ENCODE data around the gene RASA2. TPM values are rescaled to one million over a fixed set of nuclear protein-coding genes. Genes with fewer than 3 reads are reported as not detected.

The RASA2 gene
- total RNA-seq, 1 donor from 2014 or later = 21.5 TPM

DNA sequence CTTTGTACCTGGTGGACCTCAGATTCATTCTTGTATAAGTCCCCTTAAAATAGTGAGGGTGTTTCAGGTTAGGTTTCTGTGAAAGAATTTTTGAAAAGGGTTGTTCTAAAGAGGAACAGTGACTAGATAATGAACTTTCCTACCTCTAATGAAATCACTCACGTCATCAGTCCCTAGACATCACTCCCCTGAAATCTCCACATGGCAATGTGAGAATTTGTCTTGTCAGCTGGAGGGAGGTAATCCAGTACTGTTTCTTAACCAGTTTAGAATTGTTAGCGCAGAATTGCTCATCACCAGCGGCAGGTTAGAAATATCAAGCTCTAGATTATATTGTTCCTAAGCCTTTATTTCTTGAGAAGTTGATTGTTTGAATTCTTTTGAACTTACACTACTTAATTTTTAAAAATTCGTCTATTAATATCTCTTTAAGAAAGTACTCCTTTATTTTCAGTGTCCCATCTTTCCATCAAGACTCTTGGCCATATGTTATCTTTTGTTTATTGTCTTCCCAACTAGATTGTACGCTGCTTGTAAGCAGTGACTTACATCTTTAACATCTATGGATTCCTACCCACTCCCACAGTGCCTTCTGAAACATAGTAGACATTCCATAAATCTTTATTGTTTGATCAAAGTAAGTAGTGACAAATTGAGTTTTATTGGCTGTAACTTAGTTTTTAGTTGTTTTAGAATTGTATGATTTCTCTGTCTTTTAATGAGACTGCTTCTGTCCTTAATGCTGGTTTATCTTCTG lies 52.8 kb downstream of the RASA2 start:
- peak overlapping the region; percentile 12 for H3K27ac Mint-ChIP-seq
- no peak for DNase-seq (ENCODE audit: low spot score, unreplicated experiment)
- peaks cover 39% of the 10 kb centered on the region for H3K36me3 Mint-ChIP-seq (ENCODE audit: insufficient read depth)
- no peak overlapping the region for H3K4me3 Mint-ChIP-seq (ENCODE audit: low read depth)
- H3K9me3 Mint-ChIP-seq (ENCODE audit: low read depth) = peaks cover 14% of the 10 kb centered on the region
- peaks cover 3% of the 10 kb centered on the region for H3K4me1 Mint-ChIP-seq (ENCODE audit: low read depth)
- TF ChIP-seq CTCF (IDR thresholded peaks at IDR 0.05; ENCODE audit: unreplicated experiment) = no peak
- H3K27me3 Mint-ChIP-seq = no peaks in the 10 kb centered on the region

- peaks cover 14% of the 10 kb centered on the region for H3K9me3 Mint-ChIP-seq (ENCODE audit: low read depth)
- H3K27me3 Mint-ChIP-seq = no peaks in the 10 kb centered on the region
- no peak overlapping the region for H3K27ac Mint-ChIP-seq
- no peak for DNase-seq (ENCODE audit: low spot score, unreplicated experiment)
- no peak for TF ChIP-seq CTCF (IDR thresholded peaks at IDR 0.05; ENCODE audit: unreplicated experiment)
- peaks cover 42% of the 10 kb centered on the region for H3K36me3 Mint-ChIP-seq (ENCODE audit: insufficient read depth)
- peaks cover 3% of the 10 kb centered on the region for H3K4me1 Mint-ChIP-seq (ENCODE audit: low read depth)
- H3K4me3 Mint-ChIP-seq (ENCODE audit: low read depth) = no peak overlapping the region
Measured at GRCh38 chr3:141540531-141540930, 53.7 kb downstream of the RASA2 start.

- H3K27ac Mint-ChIP-seq = no peak overlapping the region
- H3K36me3 Mint-ChIP-seq (ENCODE audit: insufficient read depth) = peaks cover 49% of the 10 kb centered on the region
- H3K9me3 Mint-ChIP-seq (ENCODE audit: low read depth) = peaks cover 25% of the 10 kb centered on the region
- no peaks in the 10 kb centered on the region for H3K4me1 Mint-ChIP-seq (ENCODE audit: low read depth)
- TF ChIP-seq CTCF (IDR thresholded peaks at IDR 0.05; ENCODE audit: unreplicated experiment) = no peak
- no peak overlapping the region for H3K4me3 Mint-ChIP-seq (ENCODE audit: low read depth)
- no peak for DNase-seq (ENCODE audit: low spot score, unreplicated experiment)
- H3K27me3 Mint-ChIP-seq = no peaks in the 10 kb centered on the region
Measured at GRCh38 chr3:141542202-141542969, 55.6 kb downstream of the RASA2 start.

DNA sequence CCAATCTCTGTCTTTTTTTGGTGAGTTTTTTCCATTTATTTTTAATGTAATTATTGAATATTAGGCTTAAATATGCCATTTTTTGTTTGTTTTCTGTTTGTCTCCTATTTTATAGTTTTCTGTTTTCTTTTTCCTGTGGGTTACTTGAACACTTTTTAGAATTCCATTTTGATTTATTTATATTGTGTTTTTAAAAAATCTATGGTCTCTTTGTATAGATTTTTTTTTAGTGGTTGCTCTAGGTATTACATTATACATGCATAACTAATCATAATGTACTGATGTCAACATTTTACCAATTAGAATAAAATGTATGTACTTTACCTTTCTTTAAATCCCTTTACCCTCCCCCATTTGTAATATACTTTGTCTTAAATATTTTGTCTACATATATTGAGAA lies 56.2 kb downstream of the RASA2 start:
- Mint-ChIP-seq H3K27me3 (no peaks in the 10 kb centered on the region), H3K27ac (no peak overlapping the region), H3K36me3 (ENCODE audit: insufficient read depth) (peaks cover 55% of the 10 kb centered on the region), H3K4me1 (ENCODE audit: low read depth) (no peaks in the 10 kb centered on the region), H3K4me3 (ENCODE audit: low read depth) (no peak overlapping the region), H3K9me3 (ENCODE audit: low read depth) (peaks cover 31% of the 10 kb centered on the region)
- no peak for DNase-seq (ENCODE audit: low spot score, unreplicated experiment)
- peak; percentile 38 for TF ChIP-seq CTCF (IDR thresholded peaks at IDR 0.05; ENCODE audit: unreplicated experiment)

- DNase-seq (ENCODE audit: low spot score, unreplicated experiment) = no peak
- H3K4me3 Mint-ChIP-seq (ENCODE audit: low read depth) = no peak overlapping the region
- H3K9me3 Mint-ChIP-seq (ENCODE audit: low read depth) = peaks cover 34% of the 10 kb centered on the region
- no peak for TF ChIP-seq CTCF (IDR thresholded peaks at IDR 0.05; ENCODE audit: unreplicated experiment)
- no peaks in the 10 kb centered on the region for H3K4me1 Mint-ChIP-seq (ENCODE audit: low read depth)
- H3K27me3 Mint-ChIP-seq = no peaks in the 10 kb centered on the region
- peaks cover 63% of the 10 kb centered on the region for H3K36me3 Mint-ChIP-seq (ENCODE audit: insufficient read depth)
- no peak overlapping the region for H3K27ac Mint-ChIP-seq
Measured at GRCh38 chr3:141544697-141545096, 57.9 kb downstream of the RASA2 start.

Data from progenitor cell of endocrine pancreas (in vitro differentiated cells).